Liver (tissue), 9 donors: ENCODE measurements around the gene PDE3B. TPM values are rescaled to one million over a fixed set of nuclear protein-coding genes. Genes with fewer than 3 reads are reported as not detected.

ENCODE experiments used
- DNase-seq: peaks from one replicate; pipeline ENCODE4 v3.0.0-alpha.2; 2017; ENCODE audit warnings: low spot score
- H3K27ac ChIP-seq, 2 donors: one replicate each; pipeline ENCODE4 v1.7.0; 2013; ENCODE audit warnings: inconsistent platforms in 2 of 2, low read length in 2 of 2, control low read depth in 1 of 2, low read depth in 1 of 2, mild to moderate bottlenecking in 1 of 2
- H3K27me3 ChIP-seq, 4 donors: one replicate each; pipeline versions ENCODE4 v1.6.1 to v1.7.0; 2013; ENCODE audit warnings: low read length in 3 of 4, inconsistent platforms in 1 of 4, mild to moderate bottlenecking in 1 of 4, moderate library complexity in 1 of 4; ENCODE audit not compliant: control insufficient read depth in 4 of 4, insufficient read depth in 4 of 4
- H3K36me3 ChIP-seq, 4 donors: one replicate each; pipeline versions ENCODE4 v1.6.1 to v1.7.0; 2013; ENCODE audit warnings: low read length in 3 of 4, mild to moderate bottlenecking in 3 of 4, low read depth in 1 of 4, moderate library complexity in 1 of 4; ENCODE audit not compliant: control insufficient read depth in 4 of 4, insufficient read depth in 3 of 4
- H3K4me1 ChIP-seq, 4 donors: one replicate each; pipeline versions ENCODE4 v1.6.1 to v1.7.0; 2013; ENCODE audit warnings: low read length in 3 of 4, mild to moderate bottlenecking in 3 of 4, moderate library complexity in 1 of 4; ENCODE audit not compliant: control insufficient read depth in 4 of 4, insufficient read depth in 4 of 4
- H3K4me3 ChIP-seq, 3 donors: one replicate each; pipeline versions ENCODE4 v1.6.1 to v1.7.0; 2013; ENCODE audit warnings: low read length in 3 of 3, control low read depth in 1 of 3, low read depth in 1 of 3, mild to moderate bottlenecking in 1 of 3
- H3K9ac ChIP-seq, 2 donors: one replicate each; pipeline ENCODE4 v1.7.0; 2013; ENCODE audit warnings: low read length in 2 of 2, mild to moderate bottlenecking in 2 of 2, moderate library complexity in 2 of 2, control low read depth in 1 of 2, low read depth in 1 of 2
- H3K9me3 ChIP-seq, 4 donors: one replicate each; pipeline versions ENCODE4 v1.6.1 to v1.7.0; 2013; ENCODE audit warnings: low read length in 3 of 4; ENCODE audit not compliant: control insufficient read depth in 4 of 4
- EGR1 ChIP-seq, 2 donors: IDR thresholded peaks; 2 replicates each; pipeline ENCODE4 v1.6.1; 2016 to 2018; ENCODE audit warnings: antibody characterized with exemption in 2 of 2, low read depth in 2 of 2
- FOXA1 ChIP-seq: IDR thresholded peaks from 2 replicates; pipeline ENCODE4 v1.6.1; 2016; ENCODE audit warnings: antibody characterized with exemption
- FOXA2 ChIP-seq: IDR thresholded peaks from 2 replicates; pipeline ENCODE4 v1.6.1; 2016; ENCODE audit warnings: antibody characterized with exemption
- GABPA ChIP-seq, 2 donors: IDR thresholded peaks in 1 of 2; conservative IDR thresholded peaks in 1 of 2; 2 replicates each; pipeline ENCODE4 v1.6.1; 2016; ENCODE audit warnings: antibody characterized with exemption in 2 of 2, mild to moderate bottlenecking in 1 of 2, moderate library complexity in 1 of 2
- HNF4A ChIP-seq, 2 donors: conservative IDR thresholded peaks; 2 replicates each; pipeline ENCODE4 v1.6.1; 2016; ENCODE audit warnings: antibody characterized with exemption in 2 of 2, mild to moderate bottlenecking in 2 of 2
- HNF4G ChIP-seq: IDR thresholded peaks from 2 replicates; pipeline ENCODE4 v1.6.1; 2016; ENCODE audit warnings: antibody characterized with exemption
- JUND ChIP-seq, 2 donors: IDR thresholded peaks; 2 replicates each; pipeline ENCODE4 v1.6.1; 2016; ENCODE audit warnings: antibody characterized with exemption in 2 of 2
- MAX ChIP-seq: IDR thresholded peaks from 2 replicates; pipeline ENCODE4 v1.6.1; 2016; ENCODE audit warnings: antibody characterized with exemption
- NR2F2 ChIP-seq: IDR thresholded peaks from 2 replicates; pipeline ENCODE4 v1.6.1; 2016; ENCODE audit warnings: antibody characterized with exemption
- RAD21 ChIP-seq, 2 donors: IDR thresholded peaks; 2 replicates each; pipeline ENCODE4 v1.6.1; 2016; ENCODE audit warnings: antibody characterized with exemption in 2 of 2, mild to moderate bottlenecking in 2 of 2
- REST ChIP-seq: IDR thresholded peaks from 2 replicates; pipeline ENCODE4 v1.6.1; 2016; ENCODE audit warnings: antibody characterized with exemption, mild to moderate bottlenecking
- TAF1 ChIP-seq: conservative IDR thresholded peaks from 2 replicates; pipeline ENCODE4 v1.6.1; 2016; ENCODE audit warnings: antibody characterized with exemption, mild to moderate bottlenecking
- ZBTB33 ChIP-seq: IDR thresholded peaks from 2 replicates; pipeline ENCODE4 v1.6.1; 2016; ENCODE audit warnings: antibody characterized with exemption
- WGBS: extraction: QIAGEN DNeasy Blood & Tissue Kit; methylation state at CpG from one replicate; pipeline ENCODE4 v1.1.7; 2013; 5-methylcytosine and 5-hydroxymethylcytosine counted together
- polyA plus RNA-seq, 2 donors: library from polyadenylated mRNA; stranded (reverse) in 1 of 2; unstranded in 1 of 2; fragments of 200-250 nt in 1 of 2; fragments of >200 nt in 1 of 2; fragmentation: Nextera tagmentation in 1 of 2; extraction: Ambion mirVana in 1 of 2; gene quantifications; one replicate each; pipeline versions ENCODE4 v1.2.1 to v1.2.3, GENCODE V29; 2013 to 2015
- total RNA-seq, 2 donors: library from RNA; depleted of rRNA; stranded (reverse); fragments of >200 nt; gene quantifications; one replicate each; pipeline ENCODE4 v1.2.3, GENCODE V29; 2014
- donor health status: healthy.
- donor health status: healthy.
- donor health status: healthy.
- donor health status: healthy.
- donor health status: healthy.

PDE3B gene
- total and polyA plus RNA-seq, 4 donors: 11.3 to 43.1 (median 21.7) TPM

- no peak overlapping the region for H3K27ac ChIP-seq
- no peaks in the 10 kb centered on the region for H3K36me3 ChIP-seq
- H3K27me3 ChIP-seq: no peaks in the 10 kb centered on the region
- peaks cover 0 to 6% (median 1%) of the 10 kb centered on the region in 4 donors for H3K9me3 ChIP-seq
- 87% methylated on average over 1 of the region's 1 CpG for WGBS
- H3K4me1 ChIP-seq: peaks cover 0 to 8% (median 5%) of the 10 kb centered on the region in 4 donors
- no peak overlapping the region for H3K4me3 ChIP-seq
- DNase-seq: no peak
- TF ChIP-seq EGR1 (IDR thresholded peaks at IDR 0.05; ENCODE audit: low read depth in 2 of 2) (no peak), NR2F2 (no peak), JUND (IDR thresholded peaks at IDR 0.05) (no peak), FOXA1 (no peak), GABPA (IDR thresholded peaks at IDR 0.05 in 1 of 2, conservative IDR thresholded peaks at IDR 0.05 in 1 of 2) (no peak), MAX (no peak), REST (no peak), ZBTB33 (no peak), RAD21 (IDR thresholded peaks at IDR 0.05) (no peak), TAF1 (no peak)
- no peak overlapping the region for H3K9ac ChIP-seq
These were observed 55.2 kb downstream of the PDE3B start for GRCh38 chr11:14698771-14699170.

GRCh38 chr11:14700593-14700992, 57.0 kb downstream of the PDE3B start:
- no peak for DNase-seq
- TF ChIP-seq ZBTB33 (no peak), FOXA2 (no peak), RAD21 (IDR thresholded peaks at IDR 0.05) (no peak), HNF4G (no peak), REST (no peak), HNF4A (conservative IDR thresholded peaks at IDR 0.05) (peak in 1 of 2 donors; percentile 9)
- peak overlapping the region; percentile 18 to 20 for H3K27ac ChIP-seq
- H3K9me3 ChIP-seq: peaks cover 0 to 9% (median 1%) of the 10 kb centered on the region in 4 donors
- H3K27me3 ChIP-seq: no peaks in the 10 kb centered on the region
- H3K9ac ChIP-seq: peak overlapping the region in 1 of 2 donors; percentile 54
- WGBS: 21% methylated on average over 1 of the region's 1 CpG
- peaks cover 0 to 8% (median 5%) of the 10 kb centered on the region in 4 donors for H3K4me1 ChIP-seq
- peak overlapping the region in 1 of 3 donors; percentile 41 for H3K4me3 ChIP-seq
- no peaks in the 10 kb centered on the region for H3K36me3 ChIP-seq
